IMR-90 (cell line): ENCODE data around the gene CD244. TPM values are rescaled to one million over a fixed set of nuclear protein-coding genes. Genes with fewer than 3 reads are reported as not detected.

ENCODE experiments used
- ATAC-seq: fragments of 200-7000 bp; cut with Tn5 transposase; 2 replicates; pipeline ENCODE4 v1.9.1; 2020; ENCODE audit warnings: low read depth, mild to moderate bottlenecking, moderate library complexity
- BruUV-seq: library from RNA; stranded (reverse); fragments of 400-500 nt; replicated peaks from 2 replicates; lab custom pipeline; 2021; lab: Mats Ljungman, UMichigan
- CTCF ChIA-PET: fragments of 300-600 bp; formaldehyde crosslinking; extraction: SDS; loops from one replicate; lab custom pipeline; 2021; ENCODE audit warnings: antibody characterized with exemption; lab: Yijun Ruan, JAX
- POLR2A ChIA-PET: fragments of 300-600 bp; sonication (Branson Sonifier 250); formaldehyde crosslinking; loops from one replicate; lab custom pipeline; 2022; ENCODE audit warnings: antibody characterized with exemption; ENCODE audit not compliant: unreplicated experiment; lab: Charles Lee
- DNase-seq: peaks from one replicate; pipeline ENCODE4 v3.0.0; 2013
- H2AFZ ChIP-seq: replicated peaks from 2 replicates; pipeline ENCODE3; 2013; ENCODE audit warnings: low read length, mild to moderate bottlenecking; ENCODE audit not compliant: poor library complexity
- H2AK5ac ChIP-seq: 2 replicates; pipeline ENCODE4 v1.6.1; 2013; ENCODE audit warnings: low read depth, low read length, inconsistent platforms
- H2AK9ac ChIP-seq: replicated peaks from 2 replicates; pipeline ENCODE3; 2013; ENCODE audit warnings: mild to moderate bottlenecking, low read depth, low read length, moderate library complexity; ENCODE audit not compliant: poor library complexity
- H2BK120ac ChIP-seq: 2 replicates; pipeline ENCODE4 v1.6.1; 2013; ENCODE audit warnings: low read depth, low read length, inconsistent platforms
- H2BK15ac ChIP-seq: 3 replicates; pipeline ENCODE4 v1.6.1; 2013; ENCODE audit warnings: low read depth, low read length, inconsistent platforms
- H2BK20ac ChIP-seq: 2 replicates; pipeline ENCODE4 v1.6.1; 2013; ENCODE audit warnings: low read depth, mild to moderate bottlenecking, inconsistent platforms, low read length, moderate library complexity
- H2BK5ac ChIP-seq: 2 replicates; pipeline ENCODE4 v1.6.1; 2013; ENCODE audit warnings: mild to moderate bottlenecking, low read depth, low read length, inconsistent platforms; ENCODE audit not compliant: poor library complexity, severe bottlenecking
- H3K14ac ChIP-seq: replicated peaks from 2 replicates; pipeline ENCODE4 v1.6.1; 2013; ENCODE audit warnings: low read depth, low read length, inconsistent platforms
- H3K18ac ChIP-seq: 2 replicates; pipeline ENCODE4 v1.6.1; 2013; ENCODE audit warnings: low read depth, low read length, control low read depth
- H3K23ac ChIP-seq: 2 replicates; pipeline ENCODE4 v1.6.1; 2013; ENCODE audit warnings: low read depth, low read length, inconsistent platforms
- H3K27ac ChIP-seq: 2 replicates; pipeline ENCODE4 v1.5.1; 2013; ENCODE audit warnings: mild to moderate bottlenecking, control low read depth, low read length; ENCODE audit not compliant: insufficient read depth
- H3K27me3 ChIP-seq: 2 replicates; pipeline ENCODE4 v1.6.1; 2013; ENCODE audit warnings: low read length; ENCODE audit not compliant: control insufficient read depth, insufficient read depth
- H3K36me3 ChIP-seq: 2 replicates; pipeline ENCODE4 v1.6.1; 2013; ENCODE audit warnings: low read length, mixed read lengths; ENCODE audit not compliant: control insufficient read depth, insufficient read depth
- H3K4ac ChIP-seq: 2 replicates; pipeline ENCODE4 v1.6.1; 2013; ENCODE audit warnings: low read depth, low read length, inconsistent platforms
- H3K4me1 ChIP-seq: 2 replicates; pipeline ENCODE4 v1.6.1; 2013; ENCODE audit warnings: low read length, mixed read lengths; ENCODE audit not compliant: control insufficient read depth, insufficient read depth
- H3K4me2 ChIP-seq: 2 replicates; pipeline ENCODE4 v1.6.1; 2013; ENCODE audit warnings: low read depth, mild to moderate bottlenecking, control low read depth, low read length, moderate library complexity
- H3K4me3 ChIP-seq: 2 replicates; pipeline ENCODE4 v1.5.1; 2013; ENCODE audit warnings: low read depth, mild to moderate bottlenecking, control low read depth, low read length, moderate library complexity; ENCODE audit not compliant: insufficient read depth
- H3K56ac ChIP-seq: 2 replicates; pipeline ENCODE4 v1.6.1; 2013; ENCODE audit warnings: low read length, inconsistent platforms; ENCODE audit not compliant: insufficient read depth; ENCODE audit errors: extremely low read depth
- H3K79me1 ChIP-seq, 2 experiments: 2 replicates each; pipeline ENCODE4 v1.6.1; 2013; ENCODE audit warnings: low read length in 2 of 2, inconsistent platforms in 1 of 2, low read depth in 1 of 2
- H3K9ac ChIP-seq: 2 replicates; pipeline ENCODE4 v1.6.1; 2013; ENCODE audit warnings: low read depth, low read length, control low read depth
- H3K9me1 ChIP-seq: 2 replicates; pipeline ENCODE4 v1.6.1; 2013; ENCODE audit warnings: low read length, inconsistent platforms; ENCODE audit not compliant: insufficient read depth
- H3K9me3 ChIP-seq: 2 replicates; pipeline ENCODE4 v1.6.1; 2013; ENCODE audit warnings: low read length; ENCODE audit not compliant: control insufficient read depth, insufficient read depth
- H4K20me1 ChIP-seq: 2 replicates; pipeline ENCODE4 v1.6.1; 2013; ENCODE audit warnings: low read length, inconsistent platforms; ENCODE audit not compliant: insufficient read depth
- H4K5ac ChIP-seq: 2 replicates; pipeline ENCODE4 v1.6.1; 2013; ENCODE audit warnings: mild to moderate bottlenecking, low read depth, low read length, control low read depth
- H4K8ac ChIP-seq, 2 experiments: 2 replicates each; pipeline ENCODE4 v1.6.1; 2013; ENCODE audit warnings: low read depth in 2 of 2, low read length in 2 of 2, control low read depth in 1 of 2, inconsistent platforms in 1 of 2
- H4K91ac ChIP-seq: 2 replicates; pipeline ENCODE4 v1.6.1; 2013; ENCODE audit warnings: low read depth, low read length, inconsistent platforms; ENCODE audit not compliant: insufficient read depth
- BHLHE40 ChIP-seq: fragments of 150-350 bp; IDR thresholded peaks from 2 replicates; pipeline ENCODE4 v1.6.1; 2016; ENCODE audit warnings: mild to moderate bottlenecking, low read depth, low read length
- MXI1 ChIP-seq: IDR thresholded peaks from 2 replicates; pipeline ENCODE4 v1.6.1; 2012; ENCODE audit warnings: low read depth, mild to moderate bottlenecking, low read length, moderate library complexity, borderline replicate concordance
- NFE2L2 ChIP-seq: fragments of 150-350 bp; IDR thresholded peaks from 2 replicates; pipeline ENCODE4 v1.6.1; 2016; ENCODE audit warnings: low read depth, mild to moderate bottlenecking, low read length
- RFX5 ChIP-seq: IDR thresholded peaks from 2 replicates; pipeline ENCODE4 v1.8.0; 2012; ENCODE audit warnings: low read depth, mild to moderate bottlenecking, low read length, moderate library complexity
- SMC3 ChIP-seq: fragments of 150-350 bp; IDR thresholded peaks from 2 replicates; pipeline ENCODE4 v1.6.1; 2016; ENCODE audit warnings: low read depth, mild to moderate bottlenecking, antibody characterized with exemption, low read length, moderate library complexity
- WGBS, 2 experiments: methylation state at CpG; one replicate each; pipeline versions ENCODE4 v1.1.5 to v1.1.7; 2013; ENCODE audit warnings: missing lambda C conversion rate in 2 of 2; ENCODE audit not compliant: insufficient read length in 1 of 2; ENCODE audit errors: extremely low coverage in 2 of 2; 5-methylcytosine and 5-hydroxymethylcytosine counted together
- dilution Hi-C: fragments of 300-500 bp; cut with HindIII; formaldehyde crosslinking; loops from one replicate; pipeline ENCODE4 v1.14.3; 2018; ENCODE audit warnings: low sequenced_read_pairs; ENCODE audit not compliant: unreplicated experiment
- in situ Hi-C: fragments of 300-500 bp; cut with MboI; formaldehyde crosslinking; loops from 3 replicates; pipeline ENCODE4 v1.14.3; 2019; ENCODE audit warnings: low sequenced_read_pairs, inconsistent platforms, mixed read lengths
- intact Hi-C: fragments of 100-400 bp; cut with micrococcal nuclease; formaldehyde crosslinking; loops from 2 replicates; pipeline ENCODE4 v1.10.0; 2022
- polyA plus RNA-seq, 3 experiments: library from polyadenylated mRNA; depleted of rRNA; stranded (reverse); fragments of >200 nt; gene quantifications; 2 replicates each; pipeline ENCODE4 v1.2.3, GENCODE V29; 2012; ENCODE audit warnings: low replicate concordance in 1 of 3
- total RNA-seq: library from RNA; depleted of rRNA; stranded (reverse); fragments of >200 nt; gene quantifications from 2 replicates; pipeline ENCODE4 v1.2.3, GENCODE V29; 2012
- TF ChIP-seq, protein P1 (sequence below): fragments of 150-350 bp; IDR thresholded peaks from 2 replicates; pipeline ENCODE4 v1.6.1; 2016; ENCODE audit warnings: low read depth, mild to moderate bottlenecking, low read length, moderate library complexity, borderline replicate concordance

Gene CD244
- total and polyA plus RNA-seq, 2 of the 4 experiments (the other 2 are of a cell fraction), result not detected

DNA sequence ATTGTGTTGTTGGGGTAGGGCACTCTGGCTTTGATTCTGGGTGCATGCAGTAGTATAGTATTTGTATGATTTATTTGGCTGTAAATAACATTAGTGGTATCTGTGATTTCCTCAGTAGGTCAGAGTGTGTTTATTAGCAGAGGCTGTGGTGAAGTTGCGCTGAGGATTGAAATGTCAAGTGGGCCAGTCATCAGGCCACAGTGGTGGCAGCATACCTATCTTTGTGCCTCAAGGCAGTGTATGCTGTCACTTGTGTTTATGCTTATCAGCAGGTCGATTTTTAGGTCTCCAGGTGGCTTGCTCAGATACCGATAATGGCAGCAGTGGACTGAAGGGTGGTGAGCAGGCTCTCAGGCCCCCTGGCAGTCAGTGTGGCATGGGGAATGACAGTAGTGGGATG is 55.4 kb downstream of the CD244 start:
- H2AK5ac ChIP-seq, result no peak overlapping the region
- ChIA-PET POLR2A (no interaction called here), CTCF (no interaction called here)
- H2BK15ac ChIP-seq, result no peak overlapping the region
- H2AK9ac ChIP-seq, result no peak overlapping the region
- H2AFZ ChIP-seq, result no peak overlapping the region
- no peak for DNase-seq
- TF ChIP-seq MXI1, result no peak
- TF ChIP-seq, protein P1, sequence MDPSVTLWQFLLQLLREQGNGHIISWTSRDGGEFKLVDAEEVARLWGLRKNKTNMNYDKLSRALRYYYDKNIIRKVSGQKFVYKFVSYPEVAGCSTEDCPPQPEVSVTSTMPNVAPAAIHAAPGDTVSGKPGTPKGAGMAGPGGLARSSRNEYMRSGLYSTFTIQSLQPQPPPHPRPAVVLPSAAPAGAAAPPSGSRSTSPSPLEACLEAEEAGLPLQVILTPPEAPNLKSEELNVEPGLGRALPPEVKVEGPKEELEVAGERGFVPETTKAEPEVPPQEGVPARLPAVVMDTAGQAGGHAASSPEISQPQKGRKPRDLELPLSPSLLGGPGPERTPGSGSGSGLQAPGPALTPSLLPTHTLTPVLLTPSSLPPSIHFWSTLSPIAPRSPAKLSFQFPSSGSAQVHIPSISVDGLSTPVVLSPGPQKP, result no peak
- no peak for TF ChIP-seq BHLHE40
- TF ChIP-seq NFE2L2, result no peak
- no peak for TF ChIP-seq RFX5
- no peak for TF ChIP-seq SMC3
- H3K9ac ChIP-seq, result no peak overlapping the region
- no peaks in the 10 kb centered on the region for H3K36me3 ChIP-seq
- H3K56ac ChIP-seq, result no peak overlapping the region
- H3K18ac ChIP-seq, result no peak overlapping the region
- BruUV-seq, result no TSS peak
- no peak overlapping the region for H2BK20ac ChIP-seq
- no peaks in the 10 kb centered on the region for H3K9me1 ChIP-seq
- no peak overlapping the region for H2BK5ac ChIP-seq
- intact Hi-C loops (no loop called here), in situ Hi-C loops (no loop called here), dilution Hi-C loops (no loop called here)
- H4K20me1 ChIP-seq, result no peaks in the 10 kb centered on the region
- H4K8ac ChIP-seq, result no peak overlapping the region
- H2BK120ac ChIP-seq, result no peak overlapping the region
- no peaks in the 10 kb centered on the region for H3K4me1 ChIP-seq
- H3K27me3 ChIP-seq, result no peaks in the 10 kb centered on the region
- no peak overlapping the region for H3K4ac ChIP-seq
- no peak overlapping the region for H3K4me2 ChIP-seq
- H4K91ac ChIP-seq, result no peak overlapping the region
- no peak overlapping the region for H3K4me3 ChIP-seq
- H3K14ac ChIP-seq, result no peak overlapping the region
- ATAC-seq, result no peak
- H3K79me1 ChIP-seq, result no peaks in the 10 kb centered on the region
- no peak overlapping the region for H4K5ac ChIP-seq
- H3K9me3 ChIP-seq, result 0 out of 2 replicates have a peak, but pooled peaks cover 3% of the 10 kb centered on the region
- H3K23ac ChIP-seq, result no peak overlapping the region
- H3K27ac ChIP-seq, result no peak overlapping the region
- 50% methylated on average over 3 of the region's 3 CpGs; no CpG with 5 or more reads in 1 of the 2 experiments for WGBS, 2 experiments
